ENCODE data around the gene PFKP. TPM values are rescaled to one million over a fixed set of nuclear protein-coding genes. Genes with fewer than 3 reads are reported as not detected.

Gene PFKP
- total RNA-seq, 1 experiment from 2014 or later: 91.3 TPM

GRCh38 chr10:3068968-3069737, 1.8 kb downstream of the PFKP start:
- no peak for DNase-seq
- H2AFZ ChIP-seq (ENCODE audit: low read length): no peak overlapping the region; the same call in 1 of the 2 replicates
- no peaks in the 10 kb centered on the region for H3K27me3 ChIP-seq (ENCODE audit: low read length)
- no peaks in the 10 kb centered on the region for H3K9me2 ChIP-seq (replicated peaks; ENCODE audit: insufficient read depth, low read length)
- peak overlapping the region; percentile 79 for H3K4me2 ChIP-seq (ENCODE audit: low read depth, low read length, poor library complexity, severe bottlenecking)
- H3K4me3 ChIP-seq (ENCODE audit: low read length): peak overlapping the region; percentile 98
- peaks cover 23% of the 10 kb centered on the region for H3K36me3 ChIP-seq (ENCODE audit: insufficient read depth, low read length)
- H3K4me1 ChIP-seq (ENCODE audit: low read length): peaks cover 42% of the 10 kb centered on the region
- peaks cover 52% of the 10 kb centered on the region for H4K20me1 ChIP-seq (ENCODE audit: insufficient read depth, low read depth, low read length)
- peak overlapping the region; percentile 99 for H3K9ac ChIP-seq (ENCODE audit: low read length)
- H3K9me3 ChIP-seq (ENCODE audit: low read length): no peaks in the 10 kb centered on the region
- H3K27ac ChIP-seq (ENCODE audit: low read length): peak overlapping the region; percentile 75
- peaks cover 68% of the 10 kb centered on the region for H3K79me2 ChIP-seq (ENCODE audit: low read length)

- H3K9me3 ChIP-seq (ENCODE audit: low read length): no peaks in the 10 kb centered on the region
- H3K4me2 ChIP-seq (ENCODE audit: low read depth, low read length, poor library complexity, severe bottlenecking): peak overlapping the region; percentile 79
- no peak for DNase-seq
- no peak overlapping the region for H2AFZ ChIP-seq (ENCODE audit: low read length)
- peaks cover 58% of the 10 kb centered on the region for H4K20me1 ChIP-seq (ENCODE audit: insufficient read depth, low read depth, low read length)
- peaks cover 75% of the 10 kb centered on the region for H3K79me2 ChIP-seq (ENCODE audit: low read length)
- peak overlapping the region; percentile 98 for H3K4me3 ChIP-seq (ENCODE audit: low read length)
- H3K4me1 ChIP-seq (ENCODE audit: low read length): peaks cover 42% of the 10 kb centered on the region
- no peaks in the 10 kb centered on the region for H3K9me2 ChIP-seq (replicated peaks; ENCODE audit: insufficient read depth, low read length)
- no peaks in the 10 kb centered on the region for H3K27me3 ChIP-seq (ENCODE audit: low read length)
- peak overlapping the region; percentile 75; the same call in 1 of the 2 replicates for H3K27ac ChIP-seq (ENCODE audit: low read length)
- H3K36me3 ChIP-seq (ENCODE audit: insufficient read depth, low read length): peaks cover 23% of the 10 kb centered on the region
- H3K9ac ChIP-seq (ENCODE audit: low read length): no peak overlapping the region
Observed at GRCh38 chr10:3069876-3070275, 2.5 kb downstream of the PFKP start.

GRCh38 chr10:3071405-3072198, 4.3 kb downstream of the PFKP start:
- no peaks in the 10 kb centered on the region for H3K9me2 ChIP-seq (replicated peaks; ENCODE audit: insufficient read depth, low read length)
- peaks cover 23% of the 10 kb centered on the region for H3K36me3 ChIP-seq (ENCODE audit: insufficient read depth, low read length)
- H3K27ac ChIP-seq (ENCODE audit: low read length): no peak overlapping the region
- H3K9ac ChIP-seq (ENCODE audit: low read length): no peak overlapping the region
- DNase-seq: no peak
- no peaks in the 10 kb centered on the region for H3K9me3 ChIP-seq (ENCODE audit: low read length)
- no peak overlapping the region for H3K4me3 ChIP-seq (ENCODE audit: low read length)
- H3K4me2 ChIP-seq (ENCODE audit: low read depth, low read length, poor library complexity, severe bottlenecking): no peak overlapping the region
- peaks cover 36% of the 10 kb centered on the region for H3K4me1 ChIP-seq (ENCODE audit: low read length)
- no peak overlapping the region for H2AFZ ChIP-seq (ENCODE audit: low read length)
- H4K20me1 ChIP-seq (ENCODE audit: insufficient read depth, low read depth, low read length): peaks cover 69% of the 10 kb centered on the region
- peaks cover 91% of the 10 kb centered on the region for H3K79me2 ChIP-seq (ENCODE audit: low read length)
- no peaks in the 10 kb centered on the region for H3K27me3 ChIP-seq (ENCODE audit: low read length)

DNA sequence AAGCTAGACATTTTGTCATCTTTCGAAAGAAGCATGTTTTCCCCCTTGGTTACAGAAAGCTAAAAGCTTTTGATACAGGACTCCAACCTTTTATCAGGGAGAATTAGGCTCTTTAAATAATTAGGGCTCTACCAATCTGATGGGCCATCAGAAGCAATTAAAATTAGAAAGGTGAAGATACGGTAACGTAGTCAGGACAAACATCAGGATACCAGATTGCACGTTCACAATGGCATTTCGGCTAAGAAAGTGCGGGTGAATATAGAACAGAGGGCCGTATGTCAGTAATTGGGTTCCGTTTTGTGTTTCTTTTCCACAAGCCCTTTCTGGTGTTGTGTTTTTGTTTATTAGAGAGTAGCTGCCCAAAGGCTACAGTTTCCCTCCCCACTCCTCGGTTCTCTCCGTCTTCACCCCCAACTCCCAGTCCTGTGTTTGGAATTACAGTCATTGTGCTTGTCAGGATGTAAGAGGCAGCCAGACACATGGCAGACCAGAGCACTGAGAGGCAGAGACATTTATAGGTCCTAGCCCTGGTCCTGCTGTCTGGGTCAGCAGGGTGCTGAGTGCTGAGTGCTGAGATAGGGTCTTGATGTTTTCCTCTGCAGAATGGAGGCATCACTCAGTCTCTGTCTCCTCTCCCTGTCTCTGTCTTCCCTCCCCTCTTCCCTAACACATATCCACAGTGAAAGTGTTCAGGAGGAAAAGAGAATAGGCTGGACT, 5.5 kb downstream of the PFKP start:
- H3K27ac ChIP-seq (ENCODE audit: low read length): no peak overlapping the region
- no peak overlapping the region for H3K9ac ChIP-seq (ENCODE audit: low read length)
- DNase-seq: no peak
- H3K36me3 ChIP-seq (ENCODE audit: insufficient read depth, low read length): peaks cover 27% of the 10 kb centered on the region
- peaks cover 33% of the 10 kb centered on the region for H3K4me1 ChIP-seq (ENCODE audit: low read length)
- H3K4me2 ChIP-seq (ENCODE audit: low read depth, low read length, poor library complexity, severe bottlenecking): no peak overlapping the region
- no peak overlapping the region for H2AFZ ChIP-seq (ENCODE audit: low read length)
- no peak overlapping the region for H3K4me3 ChIP-seq (ENCODE audit: low read length)
- no peaks in the 10 kb centered on the region for H3K9me2 ChIP-seq (replicated peaks; ENCODE audit: insufficient read depth, low read length)
- no peaks in the 10 kb centered on the region for H3K27me3 ChIP-seq (ENCODE audit: low read length)
- H4K20me1 ChIP-seq (ENCODE audit: insufficient read depth, low read depth, low read length): peaks cover 77% of the 10 kb centered on the region
- peaks cover 97% of the 10 kb centered on the region for H3K79me2 ChIP-seq (ENCODE audit: low read length)
- H3K9me3 ChIP-seq (ENCODE audit: low read length): no peaks in the 10 kb centered on the region

DNA sequence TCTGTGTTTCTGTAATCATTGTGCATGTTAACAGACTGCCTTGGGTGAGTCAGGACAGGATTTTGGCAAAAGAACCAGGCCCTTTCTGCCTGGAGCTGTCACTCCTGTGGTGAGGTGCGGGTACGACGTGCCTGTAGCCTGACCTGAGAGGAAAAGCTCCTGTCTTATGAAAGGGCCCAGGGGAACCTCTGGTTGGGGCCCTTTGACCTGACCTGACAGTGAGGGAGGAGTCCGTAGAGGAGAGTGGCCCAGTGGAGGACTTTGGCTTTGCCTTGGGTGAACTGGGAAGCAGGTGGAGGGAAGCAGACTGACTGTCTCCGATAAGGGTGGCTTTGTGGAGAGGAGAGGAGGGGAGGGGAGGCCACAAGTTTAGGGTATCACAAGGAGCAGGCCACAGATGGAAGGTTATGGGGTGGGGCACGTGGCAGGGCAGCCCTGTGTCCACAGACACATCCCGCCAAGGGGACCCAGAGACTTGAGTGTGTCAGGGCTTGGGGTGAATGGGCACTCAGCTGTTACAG, 6.9 kb downstream of the PFKP start:
- Histone ChIP-seq H3K79me2 (ENCODE audit: low read length) (peaks cover 97% of the 10 kb centered on the region), H3K4me3 (ENCODE audit: low read length) (no peak overlapping the region), H3K36me3 (ENCODE audit: insufficient read depth, low read length) (peaks cover 27% of the 10 kb centered on the region), H3K9me2 (replicated peaks; ENCODE audit: insufficient read depth, low read length) (no peaks in the 10 kb centered on the region), H4K20me1 (ENCODE audit: insufficient read depth, low read depth, low read length) (peaks cover 88% of the 10 kb centered on the region), H3K9me3 (ENCODE audit: low read length) (no peaks in the 10 kb centered on the region), H2AFZ (ENCODE audit: low read length) (no peak overlapping the region), H3K9ac (ENCODE audit: low read length) (no peak overlapping the region), H3K27me3 (ENCODE audit: low read length) (no peaks in the 10 kb centered on the region), H3K4me1 (ENCODE audit: low read length) (peaks cover 31% of the 10 kb centered on the region), H3K27ac (ENCODE audit: low read length) (no peak overlapping the region), H3K4me2 (ENCODE audit: low read depth, low read length, poor library complexity, severe bottlenecking) (no peak overlapping the region)
- DNase-seq: no peak

GRCh38 chr10:3074985-3075600, 7.7 kb downstream of the PFKP start:
- Histone ChIP-seq H3K27me3 (ENCODE audit: low read length) (no peaks in the 10 kb centered on the region), H3K9me2 (replicated peaks; ENCODE audit: insufficient read depth, low read length) (no peaks in the 10 kb centered on the region), H3K4me3 (ENCODE audit: low read length) (no peak overlapping the region), H3K27ac (ENCODE audit: low read length) (no peak overlapping the region), H3K36me3 (ENCODE audit: insufficient read depth, low read length) (peaks cover 23% of the 10 kb centered on the region), H3K9me3 (ENCODE audit: low read length) (no peaks in the 10 kb centered on the region), H3K79me2 (ENCODE audit: low read length) (peaks cover 97% of the 10 kb centered on the region), H3K4me1 (ENCODE audit: low read length) (peaks cover 22% of the 10 kb centered on the region), H2AFZ (ENCODE audit: low read length) (no peak overlapping the region), H3K4me2 (ENCODE audit: low read depth, low read length, poor library complexity, severe bottlenecking) (no peak overlapping the region), H3K9ac (ENCODE audit: low read length) (no peak overlapping the region), H4K20me1 (ENCODE audit: insufficient read depth, low read depth, low read length) (peaks cover 85% of the 10 kb centered on the region)
- DNase-seq: no peak

GRCh38 chr10:3076138-3076537, 8.8 kb downstream of the PFKP start:
- Histone ChIP-seq H3K4me1 (ENCODE audit: low read length) (peaks cover 17% of the 10 kb centered on the region), H3K9me3 (ENCODE audit: low read length) (no peaks in the 10 kb centered on the region), H3K9ac (ENCODE audit: low read length) (no peak overlapping the region), H3K79me2 (ENCODE audit: low read length) (peaks cover 95% of the 10 kb centered on the region), H2AFZ (ENCODE audit: low read length) (no peak overlapping the region), H3K36me3 (ENCODE audit: insufficient read depth, low read length) (peaks cover 23% of the 10 kb centered on the region; the same call in 1 of the 2 replicates), H3K4me2 (ENCODE audit: low read depth, low read length, poor library complexity, severe bottlenecking) (no peak overlapping the region), H3K9me2 (replicated peaks; ENCODE audit: insufficient read depth, low read length) (no peaks in the 10 kb centered on the region), H3K27me3 (ENCODE audit: low read length) (no peaks in the 10 kb centered on the region), H4K20me1 (ENCODE audit: insufficient read depth, low read depth, low read length) (peaks cover 82% of the 10 kb centered on the region), H3K4me3 (ENCODE audit: low read length) (no peak overlapping the region), H3K27ac (ENCODE audit: low read length) (no peak overlapping the region)
- no peak for DNase-seq

Data from Karpas-422 (cell line).